ENCODE data around the gene NR2E1.

GRCh38 chr6:108127056-108127455, 38.8 kb upstream of the NR2E1 start:
- no peak for TF ChIP-seq CTCF (conservative IDR thresholded peaks at IDR 0.05; ENCODE audit: low read length)
- no peak for TF ChIP-seq EZH2phosphoT487 (IDR thresholded peaks at IDR 0.05; ENCODE audit: borderline replicate concordance)
